Renal cortex interstitium (tissue), 11 donors: ENCODE results near the gene IGSF21. TPM values are rescaled to one million over a fixed set of nuclear protein-coding genes. Genes with fewer than 3 reads are reported as not detected.

Experiments
- DNase-seq, 11 donors: peaks; one replicate each; pipeline ENCODE4 v3.0.0-alpha.2; 2013; ENCODE audit warnings: low read depth in 9 of 11, low spot score in 4 of 11; ENCODE audit errors: extremely low read depth in 1 of 11
- polyA plus RNA-seq, 3 donors: library from polyadenylated mRNA; unstranded; fragments of 120-200 nt; gene quantifications; one replicate each; pipeline ENCODE4 v1.2.1, GENCODE V29; 2013; ENCODE audit not compliant: insufficient read length in 3 of 3

Gene IGSF21
- polyA plus RNA-seq, 3 donors: 0.22 to 0.26 (median 0.26) TPM

GRCh38 chr1:18091660-18092446 is 15.7 kb upstream of the IGSF21 start:
- DNase-seq: no peak

- no peak for DNase-seq
Measured at GRCh38 chr1:18093193-18093592, 14.4 kb upstream of the IGSF21 start.

- no peak for DNase-seq
Measured at GRCh38 chr1:18093646-18094045, 14.0 kb upstream of the IGSF21 start.

- no peak for DNase-seq
Measured at GRCh38 chr1:18094096-18094495, 13.5 kb upstream of the IGSF21 start.

GRCh38 chr1:18097206-18097605 is 10.4 kb upstream of the IGSF21 start:
- DNase-seq: no peak

GRCh38 chr1:18099026-18099425 is 8.6 kb upstream of the IGSF21 start:
- DNase-seq: no peak

- DNase-seq: no peak
Measured at GRCh38 chr1:18100060-18100459, 7.5 kb upstream of the IGSF21 start.

- DNase-seq: peak in 10 of 11 donors; percentile 26 to 60 (median 48)
Measured at GRCh38 chr1:18100491-18101063, 7.0 kb upstream of the IGSF21 start.

- no peak for DNase-seq
Measured at GRCh38 chr1:18101508-18101907, 6.1 kb upstream of the IGSF21 start.

GRCh38 chr1:18103788-18104421 is 3.7 kb upstream of the IGSF21 start:
- no peak for DNase-seq

- DNase-seq: no peak
Measured at GRCh38 chr1:18104546-18105100, 3.0 kb upstream of the IGSF21 start.

- DNase-seq: no peak
Measured at GRCh38 chr1:18105196-18105595, 2.4 kb upstream of the IGSF21 start.

GRCh38 chr1:18108299-18109057 is 880 bp downstream of the IGSF21 start:
- no peak for DNase-seq

GRCh38 chr1:18109058-18109755 is 1.6 kb downstream of the IGSF21 start:
- no peak for DNase-seq

- DNase-seq: no peak
Measured at GRCh38 chr1:18109756-18110597, 2.4 kb downstream of the IGSF21 start.

- DNase-seq: no peak
Measured at GRCh38 chr1:18110598-18110939, 3.0 kb downstream of the IGSF21 start.

- no peak for DNase-seq
Measured at GRCh38 chr1:18110968-18111367, 3.4 kb downstream of the IGSF21 start.
